Measurements from ENCODE around the gene KCNG2. TPM values are rescaled to one million over a fixed set of nuclear protein-coding genes. Genes with fewer than 3 reads are reported as not detected.

KCNG2 gene
- total and polyA plus RNA-seq, 12 donors: 0.16 to 0.79 (median 0.24) TPM; not detected in 7

GRCh38 chr18:79818036-79818435 is 20.3 kb downstream of the KCNG2 start:
- Histone ChIP-seq H3K27ac (no peak overlapping the region), H3K27me3 (peaks cover 0 to 38% (median 17%) of the 10 kb centered on the region in 7 donors), H3K4me1 (peaks cover 0 to 24% (median 0%) of the 10 kb centered on the region in 9 donors), H3K4me3 (no peak overlapping the region), H3K9me3 (no peaks in the 10 kb centered on the region), H3K36me3 (no peaks in the 10 kb centered on the region)
- DNase-seq (no peak), ATAC-seq (peak in 3 of 8 donors; percentile 22 to 39 (median 28))
- 64 to 71% methylated on average over 14 of the region's 14 CpGs for WGBS, 2 donors
- intact Hi-C loops (cut with DNase I): no loop called here
- no peak for TF ChIP-seq CTCF (IDR thresholded peaks at IDR 0.05)

- Histone ChIP-seq H3K27ac (no peak overlapping the region), H3K27me3 (peaks cover 0 to 33% (median 14%) of the 10 kb centered on the region in 7 donors), H3K4me1 (peaks cover 0 to 24% (median 0%) of the 10 kb centered on the region in 9 donors), H3K9me3 (no peaks in the 10 kb centered on the region), H3K36me3 (no peaks in the 10 kb centered on the region), H3K4me3 (no peak overlapping the region)
- TF ChIP-seq CTCF (IDR thresholded peaks at IDR 0.05): no peak
- intact Hi-C loops (cut with DNase I): no loop called here
- DNase-seq: no peak
- ATAC-seq: no peak
- 85 to 90% methylated on average over 18 of the region's 18 CpGs for WGBS, 2 donors
Measured at GRCh38 chr18:79818631-79819030, 20.9 kb downstream of the KCNG2 start.

GRCh38 chr18:79819064-79819967 is 21.6 kb downstream of the KCNG2 start:
- DNase-seq (no peak), ATAC-seq (peak in 2 of 8 donors; percentile 9 to 28)
- Histone ChIP-seq H3K4me3 (no peak overlapping the region), H3K4me1 (peaks cover 0 to 24% (median 0%) of the 10 kb centered on the region in 9 donors), H3K27me3 (peaks cover 0 to 26% (median 11%) of the 10 kb centered on the region in 7 donors), H3K36me3 (no peaks in the 10 kb centered on the region), H3K27ac (peak overlapping the region in 1 of 10 donors; percentile 8), H3K9me3 (no peaks in the 10 kb centered on the region)
- intact Hi-C loops (cut with DNase I): no loop called here
- no peak for TF ChIP-seq CTCF (IDR thresholded peaks at IDR 0.05)
- 85% methylated on average over 26 of the region's 26 CpGs for WGBS, 2 donors

GRCh38 chr18:79819968-79820351 is 22.2 kb downstream of the KCNG2 start:
- Histone ChIP-seq H3K27ac (peak overlapping the region in 1 of 10 donors; percentile 8), H3K36me3 (no peaks in the 10 kb centered on the region), H3K9me3 (no peaks in the 10 kb centered on the region), H3K4me1 (peaks cover 0 to 24% (median 0%) of the 10 kb centered on the region in 9 donors), H3K4me3 (no peak overlapping the region), H3K27me3 (peaks cover 0 to 25% (median 11%) of the 10 kb centered on the region in 7 donors)
- intact Hi-C loops (cut with DNase I): no loop called here
- peak in 1 of 2 donors; percentile 17 for DNase-seq
- WGBS, 2 donors: 58 to 68% methylated on average over 14 of the region's 14 CpGs
- peak; percentile 37 to 67 (median 61) for ATAC-seq
- no peak for TF ChIP-seq CTCF (IDR thresholded peaks at IDR 0.05)
